MM.1S (cell line): ENCODE results near the gene SLC25A24.

Experiments used
- EZH2 ChIP-seq: fragments of 300-600 bp; sonication (generic); optimal IDR thresholded peaks from 2 replicates; pipeline ENCODE3; 2017; ENCODE audit warnings: low read depth, mild to moderate bottlenecking, antibody characterized with exemption, low read length, mixed read lengths
- TF ChIP-seq, protein P1 (sequence below): fragments of 300-600 bp; sonication (generic); IDR thresholded peaks from 2 replicates; pipeline ENCODE4 v1.5.1; 2016; ENCODE audit warnings: antibody characterized with exemption, low read length, mixed read lengths

DNA sequence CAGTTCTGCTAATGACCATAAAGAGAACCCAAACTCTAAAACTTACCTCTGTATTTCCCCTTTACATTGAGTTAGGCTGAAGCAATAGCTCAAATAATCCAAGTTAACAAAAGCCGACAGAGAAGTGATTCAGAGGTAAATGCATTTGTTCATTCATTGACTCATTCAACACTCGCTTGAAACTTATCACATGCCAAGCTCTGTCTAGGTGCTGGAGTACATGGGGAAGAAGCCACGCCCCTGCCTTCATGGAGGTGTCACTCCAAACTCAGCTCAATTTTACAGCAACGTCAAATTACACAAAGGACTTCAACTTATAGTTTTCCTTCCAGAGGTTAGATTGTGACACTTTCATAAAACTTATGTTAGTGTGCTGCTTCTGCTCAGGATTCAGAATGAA lies 45.8 kb downstream of the SLC25A24 start:
- TF ChIP-seq, protein P1, sequence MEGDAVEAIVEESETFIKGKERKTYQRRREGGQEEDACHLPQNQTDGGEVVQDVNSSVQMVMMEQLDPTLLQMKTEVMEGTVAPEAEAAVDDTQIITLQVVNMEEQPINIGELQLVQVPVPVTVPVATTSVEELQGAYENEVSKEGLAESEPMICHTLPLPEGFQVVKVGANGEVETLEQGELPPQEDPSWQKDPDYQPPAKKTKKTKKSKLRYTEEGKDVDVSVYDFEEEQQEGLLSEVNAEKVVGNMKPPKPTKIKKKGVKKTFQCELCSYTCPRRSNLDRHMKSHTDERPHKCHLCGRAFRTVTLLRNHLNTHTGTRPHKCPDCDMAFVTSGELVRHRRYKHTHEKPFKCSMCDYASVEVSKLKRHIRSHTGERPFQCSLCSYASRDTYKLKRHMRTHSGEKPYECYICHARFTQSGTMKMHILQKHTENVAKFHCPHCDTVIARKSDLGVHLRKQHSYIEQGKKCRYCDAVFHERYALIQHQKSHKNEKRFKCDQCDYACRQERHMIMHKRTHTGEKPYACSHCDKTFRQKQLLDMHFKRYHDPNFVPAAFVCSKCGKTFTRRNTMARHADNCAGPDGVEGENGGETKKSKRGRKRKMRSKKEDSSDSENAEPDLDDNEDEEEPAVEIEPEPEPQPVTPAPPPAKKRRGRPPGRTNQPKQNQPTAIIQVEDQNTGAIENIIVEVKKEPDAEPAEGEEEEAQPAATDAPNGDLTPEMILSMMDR: no peak
- no peak for TF ChIP-seq EZH2
